ENCODE measurements around the gene APRT. TPM values are rescaled to one million over a fixed set of nuclear protein-coding genes. Genes with fewer than 3 reads are reported as not detected.

APRT gene
- total and polyA plus RNA-seq, 2 of the 4 experiments (the other 2 are of a cell fraction): 40.5 to 157 TPM

- Histone ChIP-seq H4K91ac (ENCODE audit: insufficient read depth, low read depth, low read length) (no peak overlapping the region), H3K27ac (ENCODE audit: insufficient read depth, low read length) (peak overlapping the region; percentile 79), H3K9me3 (ENCODE audit: control insufficient read depth, insufficient read depth, low read length) (no peaks in the 10 kb centered on the region), H3K36me3 (ENCODE audit: control insufficient read depth, insufficient read depth, low read length) (peaks cover 28% of the 10 kb centered on the region), H3K9ac (ENCODE audit: low read depth, low read length) (peak overlapping the region; percentile 90), H4K20me1 (ENCODE audit: insufficient read depth, low read length) (peaks cover 18% of the 10 kb centered on the region), H4K5ac (ENCODE audit: low read depth, low read length) (no peak overlapping the region), H3K23ac (ENCODE audit: low read depth, low read length) (peak overlapping the region; percentile 61), H3K56ac (ENCODE audit: extremely low read depth, insufficient read depth, low read length) (0 out of 2 replicates have a peak overlapping the region, but pooled peaks have one; percentile 45), H3K79me1 (ENCODE audit: low read depth in 1 of 2, low read length in 2 of 2) (peaks cover 9 to 38% of the 10 kb centered on the region in 2 experiments), H2BK5ac (ENCODE audit: low read depth, low read length, poor library complexity, severe bottlenecking) (no peak overlapping the region), H3K4me1 (ENCODE audit: control insufficient read depth, insufficient read depth, low read length) (peaks cover 9% of the 10 kb centered on the region), H3K4me3 (ENCODE audit: insufficient read depth, low read depth, low read length) (peak overlapping the region; percentile 97), H2AK9ac (replicated peaks; ENCODE audit: low read depth, low read length, poor library complexity) (peak overlapping the region; percentile 98), H2BK120ac (ENCODE audit: low read depth, low read length) (no peak overlapping the region), H3K4me2 (ENCODE audit: low read depth, low read length) (peak overlapping the region; percentile 95), H3K9me1 (ENCODE audit: insufficient read depth, low read length) (0 out of 2 replicates have a peak, but pooled peaks cover 4% of the 10 kb centered on the region), H3K4ac (ENCODE audit: low read depth, low read length) (peak overlapping the region; percentile 86), H2BK15ac (ENCODE audit: low read depth, low read length) (no peak overlapping the region), H4K8ac (ENCODE audit: low read depth in 2 of 2, low read length in 2 of 2) (peak overlapping the region in 1 of 2 experiments; percentile 97; a peak in 1 of 4 replicates), H3K27me3 (ENCODE audit: control insufficient read depth, insufficient read depth, low read length) (no peaks in the 10 kb centered on the region), H2AFZ (replicated peaks; ENCODE audit: low read length, poor library complexity) (peak overlapping the region; percentile 96), H3K14ac (replicated peaks; ENCODE audit: low read depth, low read length) (no peak overlapping the region; the same call in 1 of the 2 replicates), H2AK5ac (ENCODE audit: low read depth, low read length) (no peak overlapping the region; the same call in 1 of the 2 replicates), H2BK20ac (ENCODE audit: low read depth, low read length) (no peak overlapping the region), H3K18ac (ENCODE audit: low read depth, low read length) (no peak overlapping the region)
- ATAC-seq (ENCODE audit: low read depth) (peak; percentile 65), DNase-seq (peak; percentile 72)
- dilution Hi-C loops (cut with HindIII; ENCODE audit: low sequenced_read_pairs, unreplicated experiment) (no loop called here), in situ Hi-C loops (cut with MboI; ENCODE audit: low sequenced_read_pairs) (no loop called here), intact Hi-C loops (cut with micrococcal nuclease) (loop anchor here (1.0 to 5.0 kb wide), 4 partner anchors 42 to 359 kb away; partner anchors contain the start of gene ZNF778)
- CTCF ChIA-PET: interaction anchor here (1.1 to 2.0 kb wide), 8 partner anchors 13 to 120 kb away, joined by 3 to 7 read pairs (median 5); partner anchors contain the start of gene APRT
- POLR2A ChIA-PET (ENCODE audit: unreplicated experiment): no interaction called here
- WGBS, 2 experiments (ENCODE audit: extremely low coverage in 2 of 2, insufficient read length in 1 of 2): 25% methylated on average over 5 of the region's 12 CpGs; no CpG with 5 or more reads in 1 of the 2 experiments
- BruUV-seq (replicated peaks): no TSS peak
- TF ChIP-seq CHD1 (IDR thresholded peaks at IDR 0.05; ENCODE audit: low read depth, low read length) (no peak), POLR2A (IDR thresholded peaks at IDR 0.05; ENCODE audit: low read depth, low read length) (no peak), RAD21 (IDR thresholded peaks at IDR 0.05; ENCODE audit: low read length) (peak; percentile 68), CEBPB (IDR thresholded peaks at IDR 0.05; ENCODE audit: low read depth, low read length) (no peak), USF2 (IDR thresholded peaks at IDR 0.05; ENCODE audit: low read depth, low read length) (no peak), MAFK (IDR thresholded peaks at IDR 0.05; ENCODE audit: low read depth, low read length) (no peak), RCOR1 (IDR thresholded peaks at IDR 0.05; ENCODE audit: insufficient replicate concordance, low read length) (no peak), CTCF (conservative IDR thresholded peaks at IDR 0.05; ENCODE audit: low read depth, low read length) (peak; percentile 78), ELK1 (IDR thresholded peaks at IDR 0.05; ENCODE audit: borderline replicate concordance, low read depth, low read length) (no peak), RFX5 (IDR thresholded peaks at IDR 0.05; ENCODE audit: low read depth, low read length) (no peak), MXI1 (IDR thresholded peaks at IDR 0.05; ENCODE audit: borderline replicate concordance, low read depth, low read length) (0 out of 2 replicates have a peak, but pooled peaks have one; percentile 69), FOS (IDR thresholded peaks at IDR 0.05; ENCODE audit: low read depth, low read length) (no peak), MAZ (IDR thresholded peaks at IDR 0.05; ENCODE audit: borderline replicate concordance, low read depth, low read length) (no peak), NFE2L2 (IDR thresholded peaks at IDR 0.05; ENCODE audit: low read depth, low read length) (no peak), BHLHE40 (IDR thresholded peaks at IDR 0.05; ENCODE audit: low read depth, low read length) (no peak)
These were observed 46.1 kb upstream of the APRT start for GRCh38 chr16:88857728-88858339.

Data from IMR-90 (cell line).